ENCODE measurements around the gene PODXL2. TPM values are rescaled to one million over a fixed set of nuclear protein-coding genes. Genes with fewer than 3 reads are reported as not detected.

PODXL2 gene
- polyA plus RNA-seq, 1 donor (not counting 4 experiments of a cell fraction or from before 2014, with no cell fraction given), result 1.6 TPM

DNA sequence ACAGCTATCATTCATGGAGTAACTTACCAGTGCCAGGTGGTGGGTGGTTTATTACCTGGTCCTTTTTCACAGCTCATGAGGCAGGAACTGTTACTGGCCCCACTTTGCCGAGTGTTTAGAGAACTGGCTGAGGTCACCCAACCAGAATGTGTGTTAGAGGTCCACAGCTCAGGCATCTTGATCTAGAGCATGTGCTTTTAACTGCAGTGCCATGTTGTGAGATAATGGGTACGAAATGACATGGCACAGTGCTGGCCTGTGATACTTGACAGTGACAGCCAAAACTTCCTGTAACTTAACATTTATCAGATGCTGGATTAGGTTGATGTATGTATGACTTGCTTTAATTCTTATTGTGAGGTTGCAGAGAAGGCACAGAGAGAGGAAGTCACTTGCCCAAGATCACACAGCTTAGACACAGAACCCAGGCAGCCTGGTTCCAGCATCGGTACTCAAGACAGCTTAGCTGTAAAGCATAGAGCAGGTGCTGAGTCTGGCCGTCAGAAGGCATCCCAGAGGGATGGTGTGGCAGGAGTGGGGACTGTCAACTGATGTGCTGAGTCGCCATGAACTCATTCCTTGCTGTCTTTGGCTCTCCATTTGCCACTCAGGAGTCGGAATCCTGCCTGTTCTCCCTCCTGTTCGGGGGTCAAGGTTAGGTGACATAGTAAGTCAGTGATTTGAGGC, 21.2 kb upstream of the PODXL2 start:
- dilution Hi-C loops (cut with MboI; ENCODE audit: extremely low pct_ligation_motif_present, low sequenced_read_pairs), result no loop called here
- H3K27me3 ChIP-seq (ENCODE audit: control insufficient read depth, extremely low read depth, insufficient read depth, low read length), result no peaks in the 10 kb centered on the region
- TF ChIP-seq EZH2 (IDR thresholded peaks at IDR 0.05; ENCODE audit: low read length), result no peak
- TF ChIP-seq, protein P1, sequence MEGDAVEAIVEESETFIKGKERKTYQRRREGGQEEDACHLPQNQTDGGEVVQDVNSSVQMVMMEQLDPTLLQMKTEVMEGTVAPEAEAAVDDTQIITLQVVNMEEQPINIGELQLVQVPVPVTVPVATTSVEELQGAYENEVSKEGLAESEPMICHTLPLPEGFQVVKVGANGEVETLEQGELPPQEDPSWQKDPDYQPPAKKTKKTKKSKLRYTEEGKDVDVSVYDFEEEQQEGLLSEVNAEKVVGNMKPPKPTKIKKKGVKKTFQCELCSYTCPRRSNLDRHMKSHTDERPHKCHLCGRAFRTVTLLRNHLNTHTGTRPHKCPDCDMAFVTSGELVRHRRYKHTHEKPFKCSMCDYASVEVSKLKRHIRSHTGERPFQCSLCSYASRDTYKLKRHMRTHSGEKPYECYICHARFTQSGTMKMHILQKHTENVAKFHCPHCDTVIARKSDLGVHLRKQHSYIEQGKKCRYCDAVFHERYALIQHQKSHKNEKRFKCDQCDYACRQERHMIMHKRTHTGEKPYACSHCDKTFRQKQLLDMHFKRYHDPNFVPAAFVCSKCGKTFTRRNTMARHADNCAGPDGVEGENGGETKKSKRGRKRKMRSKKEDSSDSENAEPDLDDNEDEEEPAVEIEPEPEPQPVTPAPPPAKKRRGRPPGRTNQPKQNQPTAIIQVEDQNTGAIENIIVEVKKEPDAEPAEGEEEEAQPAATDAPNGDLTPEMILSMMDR (optimal IDR thresholded peaks at IDR 0.05 in 1 of 3, IDR thresholded peaks at IDR 0.05 in 1 of 3, conservative IDR thresholded peaks at IDR 0.05 in 1 of 3; ENCODE audit: extremely low read depth in 1 of 3, insufficient read depth in 2 of 3, low read length in 3 of 3), result no peak
- DNase-seq (ENCODE audit: low read depth, low spot score) (no peak), FAIRE-seq (no peak)
- no peak overlapping the region for H2AFZ ChIP-seq (ENCODE audit: control insufficient read depth, low read length)
- no peaks in the 10 kb centered on the region for H3K9me3 ChIP-seq (ENCODE audit: control insufficient read depth, low read depth, low read length)
- no peak overlapping the region for H3K9ac ChIP-seq (ENCODE audit: control insufficient read depth, extremely low read depth, insufficient read depth, low read length)
- H3K36me3 ChIP-seq (ENCODE audit: control insufficient read depth in 2 of 2, extremely low read depth in 1 of 2, insufficient read depth in 2 of 2, low read length in 2 of 2), result peaks cover 8 to 46% of the 10 kb centered on the region in 2 experiments
- no peaks in the 10 kb centered on the region for H3K4me1 ChIP-seq (ENCODE audit: control insufficient read depth, extremely low read depth, insufficient read depth, low read length)
- no peaks in the 10 kb centered on the region for H3K79me2 ChIP-seq (ENCODE audit: control insufficient read depth, insufficient read depth, low read length)
- H4K20me1 ChIP-seq (ENCODE audit: control insufficient read depth, extremely low read depth, insufficient read depth, low read length), result no peaks in the 10 kb centered on the region
- H3K4me2 ChIP-seq (ENCODE audit: control insufficient read depth, extremely low read depth, insufficient read depth, low read depth, low read length), result no peak overlapping the region
- no peak overlapping the region for H3K4me3 ChIP-seq (ENCODE audit: control insufficient read depth in 2 of 3, extremely low read depth in 1 of 3, insufficient read depth in 2 of 3, low read depth in 1 of 3, low read length in 3 of 3)
- no peaks in the 10 kb centered on the region for H3K9me1 ChIP-seq (ENCODE audit: control insufficient read depth, extremely low read depth, insufficient read depth, low read length)
- H3K27ac ChIP-seq (ENCODE audit: control insufficient read depth, insufficient read depth, low read length), result no peak overlapping the region

DNA sequence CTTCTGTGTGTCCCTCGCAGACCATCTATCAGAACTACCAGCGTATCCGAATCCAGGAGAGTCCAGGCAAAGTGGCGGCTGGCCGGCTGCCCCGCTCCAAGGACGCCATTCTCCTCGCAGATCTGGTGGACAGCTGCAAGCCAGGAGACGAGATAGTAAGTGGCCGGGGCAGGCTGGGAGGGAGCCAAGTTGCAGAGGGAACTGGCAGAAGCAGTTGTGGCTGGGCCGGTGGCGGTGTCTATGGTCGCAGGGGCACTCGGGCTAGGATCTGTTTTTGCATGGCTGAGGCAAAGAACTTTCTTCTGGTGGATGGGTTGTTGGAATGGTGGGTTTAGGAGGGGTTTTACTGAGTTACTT, 20.6 kb upstream of the PODXL2 start:
- dilution Hi-C loops (cut with MboI; ENCODE audit: extremely low pct_ligation_motif_present, low sequenced_read_pairs), result no loop called here
- H4K20me1 ChIP-seq (ENCODE audit: control insufficient read depth, extremely low read depth, insufficient read depth, low read length), result no peaks in the 10 kb centered on the region
- H3K9ac ChIP-seq (ENCODE audit: control insufficient read depth, extremely low read depth, insufficient read depth, low read length), result no peak overlapping the region
- no peaks in the 10 kb centered on the region for H3K9me1 ChIP-seq (ENCODE audit: control insufficient read depth, extremely low read depth, insufficient read depth, low read length)
- no peak overlapping the region for H3K27ac ChIP-seq (ENCODE audit: control insufficient read depth, insufficient read depth, low read length)
- H3K36me3 ChIP-seq (ENCODE audit: control insufficient read depth in 2 of 2, extremely low read depth in 1 of 2, insufficient read depth in 2 of 2, low read length in 2 of 2), result peaks cover 8 to 50% of the 10 kb centered on the region in 2 experiments
- no peak overlapping the region for H2AFZ ChIP-seq (ENCODE audit: control insufficient read depth, low read length)
- H3K79me2 ChIP-seq (ENCODE audit: control insufficient read depth, insufficient read depth, low read length), result no peaks in the 10 kb centered on the region
- no peaks in the 10 kb centered on the region for H3K9me3 ChIP-seq (ENCODE audit: control insufficient read depth, low read depth, low read length)
- H3K4me3 ChIP-seq (ENCODE audit: control insufficient read depth in 2 of 3, extremely low read depth in 1 of 3, insufficient read depth in 2 of 3, low read depth in 1 of 3, low read length in 3 of 3), result no peak overlapping the region
- DNase-seq (ENCODE audit: low read depth, low spot score) (no peak), FAIRE-seq (no peak)
- no peaks in the 10 kb centered on the region for H3K4me1 ChIP-seq (ENCODE audit: control insufficient read depth, extremely low read depth, insufficient read depth, low read length)
- no peaks in the 10 kb centered on the region for H3K27me3 ChIP-seq (ENCODE audit: control insufficient read depth, extremely low read depth, insufficient read depth, low read length)
- no peak overlapping the region for H3K4me2 ChIP-seq (ENCODE audit: control insufficient read depth, extremely low read depth, insufficient read depth, low read depth, low read length)
- TF ChIP-seq, protein P1 (optimal IDR thresholded peaks at IDR 0.05 in 1 of 3, IDR thresholded peaks at IDR 0.05 in 1 of 3, conservative IDR thresholded peaks at IDR 0.05 in 1 of 3; ENCODE audit: extremely low read depth in 1 of 3, insufficient read depth in 2 of 3, low read length in 3 of 3), result no peak
- no peak for TF ChIP-seq EZH2 (IDR thresholded peaks at IDR 0.05; ENCODE audit: low read length)

All from keratinocyte (primary cell).